Suprapubic skin (tissue), 3 donors: ENCODE results near the gene RBKS.

Experiments
- CTCF ChIP-seq, 2 donors: fragments of 200-600 bp in 1 of 2; fragments of 450-650 bp in 1 of 2; sonication (generic) in 1 of 2; IDR thresholded peaks; one replicate each; pipeline ENCODE4 v1.5.1; 2016 to 2019; ENCODE audit warnings: antibody characterized with exemption in 2 of 2, mild to moderate bottlenecking in 1 of 2, moderate library complexity in 1 of 2
- POLR2AphosphoS5 ChIP-seq, 3 donors: sonication (generic); formaldehyde crosslinking; IDR thresholded peaks; one replicate each; pipeline ENCODE4 v1.6.1; 2017; ENCODE audit warnings: antibody characterized with exemption in 3 of 3

- TF ChIP-seq POLR2AphosphoS5 (IDR thresholded peaks at IDR 0.05) (no peak), CTCF (IDR thresholded peaks at IDR 0.05) (no peak)
Observed at GRCh38 chr2:27914041-27914804, 24.0 kb upstream of the RBKS start.
